GM18499 (cell line): ENCODE data around the gene BAMBI.
"Not testable (repeated sequence)": the region's sequence is repeated elsewhere in the genome, so short reads cannot be mapped to it uniquely, and the experiment has no call there.

ENCODE experiments used
- ATAC-seq: cut with Tn5 transposase; IDR thresholded peaks from one replicate; pipeline ENCODE4 v1.9.1; 2021; ENCODE audit warnings: moderate number of reproducible peaks; ENCODE audit not compliant: insufficient read depth, unreplicated experiment

The BAMBI gene, protein sequence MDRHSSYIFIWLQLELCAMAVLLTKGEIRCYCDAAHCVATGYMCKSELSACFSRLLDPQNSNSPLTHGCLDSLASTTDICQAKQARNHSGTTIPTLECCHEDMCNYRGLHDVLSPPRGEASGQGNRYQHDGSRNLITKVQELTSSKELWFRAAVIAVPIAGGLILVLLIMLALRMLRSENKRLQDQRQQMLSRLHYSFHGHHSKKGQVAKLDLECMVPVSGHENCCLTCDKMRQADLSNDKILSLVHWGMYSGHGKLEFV

DNA sequence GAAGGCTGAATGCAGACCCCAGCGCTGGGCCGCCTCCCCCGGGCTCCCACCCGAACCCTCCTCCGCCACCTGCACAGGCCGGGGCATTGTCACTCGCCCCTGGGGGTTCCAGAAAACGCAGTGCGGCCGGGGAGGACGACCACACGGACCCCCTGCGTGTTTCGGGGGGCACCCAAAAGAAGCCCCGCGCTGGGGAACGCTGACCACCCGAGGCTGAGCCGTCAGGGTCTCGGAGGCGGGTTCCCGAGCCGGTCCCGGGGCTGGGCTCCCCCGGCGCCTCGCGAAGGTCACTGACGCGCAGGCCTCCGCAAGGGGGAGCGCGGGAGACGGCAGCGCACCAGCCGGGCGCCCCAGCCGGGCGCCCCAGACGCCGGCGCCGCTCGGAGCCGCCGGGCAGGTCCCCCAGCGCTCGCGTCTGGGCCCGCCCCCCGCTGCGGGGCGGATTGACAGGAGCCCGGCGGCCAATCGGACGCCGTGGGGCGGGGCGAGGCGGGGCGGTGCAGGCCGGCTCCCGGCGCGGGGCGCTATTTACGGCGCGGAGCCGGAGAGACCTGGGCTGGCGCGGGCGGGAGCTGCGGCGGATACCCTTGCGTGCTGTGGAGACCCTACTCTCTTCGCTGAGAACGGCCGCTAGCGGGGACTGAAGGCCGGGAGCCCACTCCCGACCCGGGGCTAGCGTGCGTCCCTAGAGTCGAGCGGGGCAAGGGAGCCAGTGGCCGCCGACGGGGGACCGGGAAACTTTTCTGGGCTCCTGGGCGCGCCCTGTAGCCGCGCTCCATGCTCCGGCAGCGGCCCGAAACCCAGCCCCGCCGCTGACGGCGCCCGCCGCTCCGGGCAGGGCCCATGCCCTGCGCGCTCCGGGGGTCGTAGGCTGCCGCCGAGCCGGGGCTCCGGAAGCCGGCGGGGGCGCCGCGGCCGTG lies at the start of gene BAMBI:
Gene BAMBI, plus strand, starts transcription at position 554 of the 920 bp plus-strand sequence. CDS start 377 bp downstream, outside the sequence.
- peak; percentile 70 for ATAC-seq

DNA sequence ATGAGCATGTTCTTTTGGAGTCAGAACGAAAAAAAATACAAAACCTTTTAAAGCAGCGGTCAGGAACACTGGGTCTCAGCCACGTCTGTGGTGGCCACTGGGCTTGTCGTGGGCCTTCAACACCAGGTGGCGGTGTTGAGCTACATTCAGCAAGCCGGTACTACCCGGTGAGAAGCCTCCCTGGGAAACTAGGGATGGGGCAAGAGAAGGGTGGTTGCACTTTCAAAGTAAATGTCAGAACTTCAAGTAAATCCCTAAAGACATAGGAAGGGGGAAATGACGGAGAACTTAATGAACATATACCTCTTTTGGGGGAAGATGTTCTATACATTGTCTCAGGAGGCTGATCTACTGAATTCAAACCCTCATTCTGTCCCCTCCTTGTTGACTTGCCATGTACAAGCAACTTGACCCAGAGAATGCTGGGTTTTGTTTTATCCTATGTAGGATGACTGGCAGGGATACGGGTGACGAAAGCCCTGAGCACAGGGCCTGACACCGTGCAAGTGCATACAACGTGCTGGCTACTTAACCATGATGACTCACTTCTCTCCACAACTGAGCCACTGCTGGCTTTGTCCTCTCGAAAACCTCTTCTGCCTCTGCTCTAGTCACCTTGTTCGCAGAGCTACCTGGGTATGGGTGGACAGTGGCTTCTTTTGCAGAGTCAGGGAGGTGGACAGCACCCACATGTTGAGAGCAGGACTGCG lies 49.0 kb upstream of the BAMBI start:
- ATAC-seq: no peak

DNA sequence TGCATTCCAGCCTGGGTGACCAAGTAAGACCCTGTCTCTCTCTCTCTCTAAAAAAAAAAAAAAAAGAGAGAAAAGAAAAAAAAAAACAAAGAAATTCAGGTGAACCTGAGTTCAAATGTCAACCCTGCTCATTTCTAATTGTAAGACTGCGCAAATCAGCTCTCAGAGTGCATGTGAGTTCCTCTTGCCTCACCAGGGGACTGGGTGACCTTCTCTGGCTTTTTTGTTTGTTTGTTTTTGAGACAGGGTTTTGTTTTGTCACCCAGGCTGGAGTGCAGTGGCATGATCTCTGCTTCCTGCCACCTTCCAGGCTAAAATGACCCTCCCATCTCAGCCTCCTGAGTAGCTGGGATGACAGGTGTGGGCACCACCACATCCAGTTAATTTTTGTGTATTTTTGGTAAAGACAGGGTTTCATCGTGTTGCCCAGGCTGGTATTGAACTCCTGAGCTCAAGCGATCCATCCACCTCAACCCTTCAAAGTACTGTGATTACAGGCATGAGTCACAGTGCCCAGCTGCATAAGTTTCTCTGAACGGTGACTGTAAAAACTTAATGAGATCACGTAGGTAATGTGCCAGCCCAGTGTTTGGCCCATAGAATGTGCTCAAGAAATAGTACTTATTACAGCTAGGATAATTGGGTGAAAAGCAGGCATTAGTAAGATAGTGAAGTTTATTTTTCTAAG lies 45.3 kb upstream of the BAMBI start:
- ATAC-seq: no peak

DNA sequence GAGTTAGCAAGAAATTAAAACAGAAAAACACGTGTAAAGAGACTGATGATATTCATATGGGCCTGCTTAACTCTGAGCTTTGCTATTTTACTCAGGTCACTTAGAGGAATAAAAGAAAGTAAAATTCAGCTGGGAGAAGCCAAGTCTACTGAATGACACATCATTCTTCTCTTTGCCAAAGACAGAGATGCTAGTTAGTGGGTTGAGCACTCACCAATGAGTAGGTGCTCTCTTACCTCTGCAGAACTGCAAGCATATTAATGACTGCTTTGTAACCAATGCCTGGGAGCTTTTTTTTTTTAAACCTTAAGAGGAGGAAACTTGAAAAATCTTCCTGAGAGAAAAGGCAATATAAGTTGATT lies 44.8 kb upstream of the BAMBI start:
- ATAC-seq: no peak

DNA sequence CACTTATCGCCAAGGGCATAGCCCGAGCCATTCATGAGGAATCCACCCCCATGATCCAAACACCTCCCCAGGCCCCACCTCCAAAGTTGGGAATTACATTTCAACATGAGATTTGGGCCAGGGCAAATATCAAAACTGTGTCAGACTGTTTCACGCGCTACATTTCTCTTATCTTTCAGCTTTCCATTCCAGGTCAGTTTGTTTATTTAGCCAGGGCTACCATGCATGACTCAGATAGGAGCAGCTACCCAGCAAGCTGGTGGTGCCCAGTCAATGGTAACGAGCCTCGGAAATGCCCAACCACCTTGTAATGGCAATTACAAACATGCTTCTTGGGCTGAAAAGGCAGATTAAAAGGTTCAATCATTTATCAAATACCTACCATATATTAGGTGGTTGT lies 43.6 kb upstream of the BAMBI start:
- ATAC-seq: no peak

DNA sequence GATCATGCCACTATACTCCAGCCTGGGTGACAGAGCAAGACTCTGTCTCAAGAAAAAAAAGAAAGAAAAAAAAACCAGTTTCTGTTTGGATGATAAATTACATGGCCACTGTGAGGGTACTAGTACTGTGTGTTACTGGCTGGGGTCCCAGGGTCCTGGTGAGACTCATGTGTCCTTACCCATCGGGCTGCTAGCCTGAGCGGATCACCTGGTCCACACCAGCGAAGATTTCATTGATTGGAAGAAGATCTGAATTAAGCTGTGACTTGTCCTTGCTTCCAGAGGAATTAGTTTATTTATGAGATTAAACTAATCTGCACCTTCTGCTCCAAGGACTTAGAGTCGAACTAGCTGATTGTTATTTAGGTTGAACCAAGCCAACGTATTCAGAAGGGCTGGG lies 40.0 kb upstream of the BAMBI start:
- no peak for ATAC-seq

DNA sequence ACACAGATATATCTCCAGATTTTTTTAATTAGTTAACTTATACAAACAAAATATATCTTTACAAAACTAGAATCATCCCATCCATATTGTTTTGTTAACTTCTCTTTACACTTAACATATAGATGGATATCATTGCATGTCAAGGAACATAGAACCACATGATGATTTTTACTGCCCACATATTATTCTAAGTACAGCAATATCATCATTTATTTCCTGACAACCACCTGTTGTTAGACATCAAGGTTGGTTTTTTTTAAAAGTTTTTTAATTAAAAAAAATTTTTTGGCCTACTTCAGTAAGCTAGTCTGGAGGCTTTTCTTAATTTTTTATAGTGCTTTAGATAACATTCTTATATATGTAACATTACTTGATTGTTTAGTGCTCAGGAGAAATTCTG lies 38.9 kb upstream of the BAMBI start:
- no peak for ATAC-seq

DNA sequence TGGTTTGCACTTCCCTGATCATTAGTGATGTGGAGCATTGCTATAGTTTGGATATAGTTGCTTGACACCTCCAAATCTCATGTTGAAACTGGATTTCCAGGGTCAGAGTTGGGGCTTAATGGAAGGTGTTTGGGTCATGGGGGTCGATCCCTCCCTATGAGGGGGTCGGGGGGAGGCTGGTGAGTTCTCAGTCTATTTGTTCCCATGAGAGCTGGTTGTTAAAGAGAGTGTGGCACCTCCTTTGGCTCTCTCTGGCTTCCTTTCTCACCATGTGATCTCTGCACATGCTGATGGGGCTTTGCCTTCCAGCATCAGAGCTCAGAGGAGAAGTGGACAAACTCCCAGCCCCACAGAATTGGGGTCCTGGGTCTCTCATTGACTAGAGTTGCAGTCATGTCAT lies 36.8 kb upstream of the BAMBI start:
- ATAC-seq: no peak

DNA sequence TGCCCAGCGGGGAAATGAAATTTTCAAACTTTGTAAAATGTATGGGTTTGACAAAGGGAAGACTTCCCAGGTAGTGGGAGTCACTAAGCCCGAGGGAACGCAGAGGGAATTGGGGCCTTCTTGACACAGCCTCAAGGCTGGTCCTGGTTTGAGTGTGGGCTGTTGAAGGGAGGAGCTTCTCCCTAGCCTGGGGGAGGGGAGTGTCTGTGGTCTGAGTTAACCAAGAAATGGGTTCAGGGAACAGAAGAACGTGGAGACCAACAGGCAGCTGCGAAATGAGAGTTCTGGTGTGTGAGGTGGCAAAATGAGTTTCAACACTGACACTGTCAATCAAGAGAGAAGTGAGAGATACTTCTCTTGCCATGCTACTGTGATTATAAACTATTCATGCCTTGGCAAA lies 32.7 kb upstream of the BAMBI start:
- no peak for ATAC-seq

DNA sequence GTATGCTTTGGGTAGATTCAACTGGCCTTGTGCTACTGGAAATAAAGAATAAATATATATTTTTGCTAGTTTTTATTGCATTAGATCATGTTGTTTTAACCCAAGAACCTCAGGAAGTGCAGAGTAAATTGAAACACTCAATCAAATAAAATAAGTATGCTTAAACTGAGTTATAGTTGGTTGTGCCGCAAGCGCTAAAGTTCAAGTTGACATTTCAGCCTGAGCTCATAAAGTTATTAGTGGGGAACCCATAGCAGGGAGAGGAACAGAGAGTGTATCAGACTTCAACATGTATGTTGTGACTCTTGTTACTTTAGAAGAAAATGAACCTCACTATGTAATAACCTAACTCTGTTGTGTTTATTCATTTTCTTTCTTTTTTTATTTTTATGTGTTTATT lies 25.2 kb upstream of the BAMBI start:
- ATAC-seq: no peak

DNA sequence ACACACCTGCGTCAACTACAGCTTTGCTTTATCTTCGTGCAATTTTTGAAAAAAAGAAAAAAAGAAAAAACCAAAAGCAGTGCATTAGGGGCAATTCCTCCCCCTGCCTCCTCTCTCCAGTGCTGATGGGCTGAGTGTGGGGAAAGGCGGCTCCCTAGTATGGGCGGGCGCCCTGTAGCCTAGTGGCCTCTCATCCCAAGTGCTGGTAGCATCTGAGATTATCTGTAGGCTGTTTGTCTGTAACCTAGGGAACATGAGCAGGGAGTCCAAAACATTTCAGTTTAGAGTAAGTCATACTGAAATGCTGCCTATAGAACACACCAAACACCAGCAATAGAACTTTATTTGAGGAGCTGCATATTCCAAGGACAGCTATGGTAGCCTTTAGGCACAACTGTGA lies 24.6 kb upstream of the BAMBI start:
- ATAC-seq: no peak

DNA sequence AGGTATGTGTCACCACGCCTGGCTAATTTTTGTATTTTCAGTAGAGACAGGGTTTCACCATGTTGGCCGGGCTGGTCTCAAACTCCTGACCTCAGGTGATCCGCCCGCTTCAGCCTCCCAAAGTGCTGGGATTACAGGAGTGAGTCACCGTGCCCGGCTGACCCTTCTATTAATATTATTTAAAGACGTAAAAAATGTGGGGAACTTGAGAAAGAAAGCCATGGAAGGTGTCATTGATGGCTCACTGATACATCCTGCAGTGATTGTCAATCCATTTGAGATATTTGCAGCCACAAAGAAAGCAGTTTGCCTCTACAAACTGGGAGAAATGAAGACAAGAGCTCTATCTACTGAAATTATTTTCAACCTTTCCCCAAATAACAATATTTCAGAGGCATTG lies 18.5 kb upstream of the BAMBI start:
- not testable (repeated sequence) for ATAC-seq

DNA sequence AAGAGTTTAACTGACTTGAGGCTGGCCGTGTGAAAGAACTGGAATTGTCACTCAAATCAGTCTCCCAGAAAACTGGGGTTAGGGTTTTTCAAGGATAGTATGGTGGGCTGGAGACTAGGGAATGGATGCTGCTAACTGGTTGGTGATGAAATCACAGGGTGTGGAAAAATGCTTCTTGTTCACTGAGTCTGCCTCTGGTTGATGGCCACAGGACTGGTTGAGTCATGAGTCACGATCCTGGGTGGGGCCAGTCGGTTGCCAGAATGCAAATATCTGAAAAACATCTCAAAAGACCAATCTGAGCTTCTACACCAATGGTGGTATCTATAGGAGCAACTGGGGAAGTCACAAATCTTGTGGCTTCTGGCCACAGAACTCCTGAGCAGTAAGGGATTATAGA lies 16.3 kb upstream of the BAMBI start:
- no peak for ATAC-seq

DNA sequence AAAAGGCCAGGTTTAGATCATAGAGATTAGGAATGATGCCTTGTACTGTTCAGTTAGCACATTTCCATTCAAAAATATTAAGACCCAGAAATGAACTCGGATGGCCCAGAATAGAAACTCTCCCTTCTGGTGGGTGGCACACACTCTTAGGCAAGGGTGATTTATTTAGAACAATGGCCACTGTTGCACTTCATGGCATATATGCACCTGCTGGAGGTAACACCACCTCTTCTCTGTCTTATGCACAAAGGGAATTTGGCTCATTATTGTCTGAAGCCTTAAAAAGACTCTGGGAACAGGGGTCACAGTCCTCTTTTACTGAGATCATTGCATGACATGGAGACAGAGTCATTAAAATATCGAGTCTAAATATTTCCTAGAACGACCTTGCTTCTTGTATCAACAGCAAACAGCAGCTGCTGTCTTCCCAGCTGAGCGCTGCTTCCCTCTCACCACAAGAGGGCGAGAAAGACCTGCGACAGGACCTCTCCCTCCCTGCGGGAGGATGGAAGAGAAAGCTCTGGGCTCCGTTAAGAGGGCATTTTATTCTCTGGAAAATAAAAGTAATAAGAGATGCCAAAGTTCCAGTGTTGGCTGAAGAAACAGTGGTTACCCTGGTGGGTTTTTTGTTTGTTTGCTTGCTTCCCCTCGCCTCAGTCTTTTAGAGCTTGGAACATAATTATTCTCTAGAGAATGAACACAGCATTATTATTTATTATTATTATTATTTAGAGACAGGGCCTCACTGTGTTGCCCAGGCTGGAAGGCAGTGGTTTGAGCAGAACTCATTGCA lies 13.5 kb upstream of the BAMBI start:
- no peak for ATAC-seq

DNA sequence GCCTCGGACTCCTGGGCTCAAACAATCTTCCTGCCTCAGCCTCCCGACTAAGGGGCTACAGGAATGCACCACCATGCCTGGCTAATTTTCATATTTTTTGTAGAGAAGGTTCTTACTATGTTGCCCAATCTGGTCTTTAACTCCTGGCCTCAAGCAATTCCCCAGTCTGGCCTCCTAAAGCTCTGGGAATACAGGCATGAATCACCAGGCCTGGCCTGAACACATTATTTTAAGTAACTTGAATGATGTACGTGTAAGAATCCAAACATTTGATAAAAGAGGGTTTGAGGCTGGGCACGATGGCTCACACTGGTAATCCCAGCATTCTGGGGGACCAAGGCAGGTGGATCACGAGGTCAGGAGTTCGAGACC lies 13.0 kb upstream of the BAMBI start:
- ATAC-seq: no peak

DNA sequence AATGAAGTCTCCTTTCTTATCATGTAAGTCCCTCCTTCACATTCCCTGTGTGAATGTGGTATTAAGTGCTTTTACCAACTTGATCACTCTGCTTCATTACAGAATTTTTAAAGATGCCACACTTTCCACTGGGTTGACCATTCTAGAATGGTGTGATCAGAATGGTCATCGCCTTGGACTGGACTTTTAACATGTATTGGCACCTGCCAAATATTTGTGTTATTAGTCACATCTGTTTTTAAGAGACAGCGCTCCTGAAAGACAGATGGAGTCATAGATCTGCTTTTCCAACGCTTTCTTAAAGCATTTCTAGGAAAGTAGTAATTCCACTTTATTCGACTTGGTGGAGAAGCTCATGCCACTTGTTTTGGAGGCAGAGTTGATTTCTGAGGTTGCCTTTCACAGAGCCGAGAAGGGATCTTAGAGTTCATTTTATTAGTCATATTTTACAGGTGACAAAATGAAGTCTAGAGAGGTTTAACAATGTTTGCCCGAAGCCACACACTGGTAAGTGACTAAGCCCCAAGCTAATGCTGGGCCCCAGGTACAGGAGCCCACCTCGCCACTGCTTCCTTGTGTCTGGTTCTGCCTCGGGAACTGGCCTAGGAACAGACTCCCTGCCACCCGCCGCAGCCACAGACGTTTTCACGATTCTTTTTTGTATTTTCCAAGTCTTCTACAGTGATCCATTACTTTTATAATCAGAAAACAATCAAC lies 10.4 kb upstream of the BAMBI start:
- no peak for ATAC-seq

DNA sequence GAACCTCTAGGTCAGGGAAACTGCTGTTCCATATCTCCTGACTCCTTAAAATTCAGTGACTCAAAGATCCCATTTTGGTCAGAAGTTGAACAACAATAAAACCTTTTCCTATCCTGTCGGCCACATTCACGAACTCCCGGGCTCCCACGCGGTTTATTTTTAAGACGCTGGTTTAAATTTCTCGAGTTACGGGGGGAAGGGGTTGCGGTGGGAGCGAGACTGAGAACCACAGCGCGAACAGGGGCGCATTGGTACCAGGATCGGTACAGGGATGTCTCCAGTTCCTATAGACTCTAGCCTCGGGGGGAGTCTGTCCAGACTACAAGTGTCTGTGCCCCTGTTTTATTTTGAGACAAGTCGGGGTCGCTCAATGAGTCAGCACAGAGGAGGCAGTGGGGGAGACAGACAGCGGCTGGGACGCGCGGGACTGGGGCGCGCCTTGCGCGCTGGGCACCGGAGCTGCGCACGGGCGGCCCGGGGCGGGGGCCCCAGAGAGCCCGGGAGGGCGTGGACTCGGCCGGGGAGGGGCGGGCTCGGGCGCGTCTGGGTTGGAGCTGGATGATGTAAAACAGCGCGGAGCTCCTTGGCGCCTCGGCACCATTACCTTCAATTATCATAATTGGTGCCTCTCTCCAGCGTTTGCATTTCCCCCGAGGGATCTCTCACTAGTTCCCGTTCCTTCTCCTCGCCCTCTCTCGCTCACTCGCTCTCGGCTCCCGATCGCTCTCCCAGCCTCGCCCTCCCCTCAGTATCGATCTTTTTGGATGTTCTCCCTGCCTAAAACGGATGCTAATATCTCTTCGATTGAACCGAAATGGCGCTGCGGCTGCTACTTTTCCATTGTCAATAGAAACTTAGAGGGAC lies 8.7 kb upstream of the BAMBI start:
- no peak for ATAC-seq
